K562 (cell line): ENCODE data around the gene PSMA5. TPM values are rescaled to one million over a fixed set of nuclear protein-coding genes. Genes with fewer than 3 reads are reported as not detected.
A peak's percentile ranks its signal among the peaks of the same experiment; 100 is the strongest.

Source experiments
- COPS2 ChIP-seq: fragments of 450-650 bp; conservative IDR thresholded peaks from 2 replicates; pipeline ENCODE4 v1.6.1; 2016; ENCODE audit warnings: mild to moderate bottlenecking, moderate library complexity
- CREB3L1 ChIP-seq: fragments of 450-650 bp; IDR thresholded peaks from 2 replicates; pipeline ENCODE4 v1.6.1; 2014; ENCODE audit warnings: low read depth, mild to moderate bottlenecking, moderate library complexity, borderline replicate concordance
- DACH1 ChIP-seq: fragments of 450-650 bp; IDR thresholded peaks from 2 replicates; pipeline ENCODE4 v1.6.1; 2018; ENCODE audit not compliant: partially characterized antibody
- ELK3 ChIP-seq: fragments of 450-650 bp; formaldehyde crosslinking; IDR thresholded peaks from 2 replicates; pipeline ENCODE4 v1.4.0; 2020; ENCODE audit warnings: mild to moderate bottlenecking
- HDAC2 ChIP-seq: fragments of 450-650 bp; IDR thresholded peaks from 2 replicates; pipeline ENCODE4 v1.6.1; 2016; ENCODE audit warnings: mild to moderate bottlenecking
- HMG20A ChIP-seq: fragments of 450-650 bp; formaldehyde crosslinking; conservative IDR thresholded peaks from 2 replicates; pipeline ENCODE4 v1.4.0; 2020; ENCODE audit warnings: mild to moderate bottlenecking, mixed read lengths
- NFRKB ChIP-seq: fragments of 450-650 bp; IDR thresholded peaks from 2 replicates; pipeline ENCODE4 v1.6.1; 2016; ENCODE audit warnings: low read depth
- RBM34 ChIP-seq: fragments of 200-400 bp; formaldehyde crosslinking; IDR thresholded peaks from 2 replicates; pipeline ENCODE4 v1.6.1; 2018; ENCODE audit warnings: low read length, borderline replicate concordance; ENCODE audit not compliant: insufficient read depth
- TCF7 ChIP-seq: sonication (generic); IDR thresholded peaks from 2 replicates; pipeline ENCODE4 v1.6.1; 2016; ENCODE audit warnings: antibody characterized with exemption, borderline replicate concordance
- polyA plus RNA-seq, 8 experiments: library from polyadenylated mRNA; depleted of rRNA in 4 of 8; stranded (reverse) in 5 of 8; unstranded in 3 of 8; fragments of >200 nt; fragmentation: Nextera tagmentation in 2 of 8; fragmentation: Illumina TruSeq in 1 of 8; extraction: Ambion mirVana in 2 of 8; extraction: Trizol in 1 of 8; gene quantifications; 2 replicates each; pipeline versions ENCODE4 v1.2.1 to v1.2.3, GENCODE V29; 2011 to 2014; ENCODE audit warnings: inconsistent platforms in 1 of 8, missing spikeins in 1 of 8
- total RNA-seq, 7 experiments: library from RNA; depleted of rRNA in 6 of 7; stranded (reverse); fragments of >200 nt in 6 of 7; fragmentation: Illumina TruSeq in 2 of 7; extraction: Trizol in 2 of 7; gene quantifications; 2 replicates each; pipeline versions ENCODE4 v1.2.1 to v1.2.3, GENCODE V29; 2011 to 2021; ENCODE audit warnings: low replicate concordance in 1 of 7
- TF ChIP-seq, protein P1 (sequence below): sonication (generic); formaldehyde crosslinking; IDR thresholded peaks from 2 replicates; pipeline ENCODE4 v1.8.1; 2023; ENCODE audit warnings: mild to moderate bottlenecking, missing genetic modification reagents
- TF ChIP-seq, protein P2 (sequence below): fragments of 450-650 bp; IDR thresholded peaks from 2 replicates; pipeline ENCODE4 v1.6.1; 2017; ENCODE audit warnings: antibody characterized with exemption, mild to moderate bottlenecking
- TF ChIP-seq, protein P3 (sequence below): fragments of 250-450 bp; sonication (Bioruptor Pico); IDR thresholded peaks from 2 replicates; pipeline ENCODE4 v1.5.0; 2020; ENCODE audit warnings: mild to moderate bottlenecking

PSMA5 gene
- total and polyA plus RNA-seq, 9 of the 15 experiments (the other 6 are each of a cell fraction or from before 2014, with no cell fraction given): 82.6 to 542 (median 287) TPM

- TF ChIP-seq, protein P1, sequence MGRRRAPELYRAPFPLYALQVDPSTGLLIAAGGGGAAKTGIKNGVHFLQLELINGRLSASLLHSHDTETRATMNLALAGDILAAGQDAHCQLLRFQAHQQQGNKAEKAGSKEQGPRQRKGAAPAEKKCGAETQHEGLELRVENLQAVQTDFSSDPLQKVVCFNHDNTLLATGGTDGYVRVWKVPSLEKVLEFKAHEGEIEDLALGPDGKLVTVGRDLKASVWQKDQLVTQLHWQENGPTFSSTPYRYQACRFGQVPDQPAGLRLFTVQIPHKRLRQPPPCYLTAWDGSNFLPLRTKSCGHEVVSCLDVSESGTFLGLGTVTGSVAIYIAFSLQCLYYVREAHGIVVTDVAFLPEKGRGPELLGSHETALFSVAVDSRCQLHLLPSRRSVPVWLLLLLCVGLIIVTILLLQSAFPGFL (CRISPR knock-in tag): no peak
- TF ChIP-seq, protein P2, sequence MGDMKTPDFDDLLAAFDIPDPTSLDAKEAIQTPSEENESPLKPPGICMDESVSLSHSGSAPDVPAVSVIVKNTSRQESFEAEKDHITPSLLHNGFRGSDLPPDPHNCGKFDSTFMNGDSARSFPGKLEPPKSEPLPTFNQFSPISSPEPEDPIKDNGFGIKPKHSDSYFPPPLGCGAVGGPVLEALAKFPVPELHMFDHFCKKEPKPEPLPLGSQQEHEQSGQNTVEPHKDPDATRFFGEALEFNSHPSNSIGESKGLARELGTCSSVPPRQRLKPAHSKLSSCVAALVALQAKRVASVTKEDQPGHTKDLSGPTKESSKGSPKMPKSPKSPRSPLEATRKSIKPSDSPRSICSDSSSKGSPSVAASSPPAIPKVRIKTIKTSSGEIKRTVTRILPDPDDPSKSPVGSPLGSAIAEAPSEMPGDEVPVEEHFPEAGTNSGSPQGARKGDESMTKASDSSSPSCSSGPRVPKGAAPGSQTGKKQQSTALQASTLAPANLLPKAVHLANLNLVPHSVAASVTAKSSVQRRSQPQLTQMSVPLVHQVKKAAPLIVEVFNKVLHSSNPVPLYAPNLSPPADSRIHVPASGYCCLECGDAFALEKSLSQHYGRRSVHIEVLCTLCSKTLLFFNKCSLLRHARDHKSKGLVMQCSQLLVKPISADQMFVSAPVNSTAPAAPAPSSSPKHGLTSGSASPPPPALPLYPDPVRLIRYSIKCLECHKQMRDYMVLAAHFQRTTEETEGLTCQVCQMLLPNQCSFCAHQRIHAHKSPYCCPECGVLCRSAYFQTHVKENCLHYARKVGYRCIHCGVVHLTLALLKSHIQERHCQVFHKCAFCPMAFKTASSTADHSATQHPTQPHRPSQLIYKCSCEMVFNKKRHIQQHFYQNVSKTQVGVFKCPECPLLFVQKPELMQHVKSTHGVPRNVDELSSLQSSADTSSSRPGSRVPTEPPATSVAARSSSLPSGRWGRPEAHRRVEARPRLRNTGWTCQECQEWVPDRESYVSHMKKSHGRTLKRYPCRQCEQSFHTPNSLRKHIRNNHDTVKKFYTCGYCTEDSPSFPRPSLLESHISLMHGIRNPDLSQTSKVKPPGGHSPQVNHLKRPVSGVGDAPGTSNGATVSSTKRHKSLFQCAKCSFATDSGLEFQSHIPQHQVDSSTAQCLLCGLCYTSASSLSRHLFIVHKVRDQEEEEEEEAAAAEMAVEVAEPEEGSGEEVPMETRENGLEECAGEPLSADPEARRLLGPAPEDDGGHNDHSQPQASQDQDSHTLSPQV: peak; percentile 8; the same call in 1 of the 2 replicates
- TF ChIP-seq ELK3 (no peak), DACH1 (no peak), CREB3L1 (no peak), COPS2 (no peak), NFRKB (peak; percentile 76), HMG20A (CRISPR knock-in tag) (no peak), TCF7 (no peak), RBM34 (no peak), HDAC2 (peak; percentile 96)
- TF ChIP-seq, protein P3, sequence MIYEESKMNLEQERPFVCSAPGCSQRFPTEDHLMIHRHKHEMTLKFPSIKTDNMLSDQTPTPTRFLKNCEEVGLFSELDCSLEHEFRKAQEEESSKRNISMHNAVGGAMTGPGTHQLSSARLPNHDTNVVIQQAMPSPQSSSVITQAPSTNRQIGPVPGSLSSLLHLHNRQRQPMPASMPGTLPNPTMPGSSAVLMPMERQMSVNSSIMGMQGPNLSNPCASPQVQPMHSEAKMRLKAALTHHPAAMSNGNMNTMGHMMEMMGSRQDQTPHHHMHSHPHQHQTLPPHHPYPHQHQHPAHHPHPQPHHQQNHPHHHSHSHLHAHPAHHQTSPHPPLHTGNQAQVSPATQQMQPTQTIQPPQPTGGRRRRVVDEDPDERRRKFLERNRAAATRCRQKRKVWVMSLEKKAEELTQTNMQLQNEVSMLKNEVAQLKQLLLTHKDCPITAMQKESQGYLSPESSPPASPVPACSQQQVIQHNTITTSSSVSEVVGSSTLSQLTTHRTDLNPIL (CRISPR knock-in tag): no peak
Observed at GRCh38 chr1:109389638-109390341, 36.5 kb downstream of the PSMA5 start (continued).
